Hematopoietic multipotent progenitor cell treated with erythropoietin and hydrocortisone succinate and interleukin-3 and kit ligand, for 8 days (in vitro differentiated cells): ENCODE results near the gene NPB.

Experiments used
- DNase-seq: peaks from one replicate; pipeline ENCODE4 v3.0.0-alpha.2; 2015

The NPB gene

DNA sequence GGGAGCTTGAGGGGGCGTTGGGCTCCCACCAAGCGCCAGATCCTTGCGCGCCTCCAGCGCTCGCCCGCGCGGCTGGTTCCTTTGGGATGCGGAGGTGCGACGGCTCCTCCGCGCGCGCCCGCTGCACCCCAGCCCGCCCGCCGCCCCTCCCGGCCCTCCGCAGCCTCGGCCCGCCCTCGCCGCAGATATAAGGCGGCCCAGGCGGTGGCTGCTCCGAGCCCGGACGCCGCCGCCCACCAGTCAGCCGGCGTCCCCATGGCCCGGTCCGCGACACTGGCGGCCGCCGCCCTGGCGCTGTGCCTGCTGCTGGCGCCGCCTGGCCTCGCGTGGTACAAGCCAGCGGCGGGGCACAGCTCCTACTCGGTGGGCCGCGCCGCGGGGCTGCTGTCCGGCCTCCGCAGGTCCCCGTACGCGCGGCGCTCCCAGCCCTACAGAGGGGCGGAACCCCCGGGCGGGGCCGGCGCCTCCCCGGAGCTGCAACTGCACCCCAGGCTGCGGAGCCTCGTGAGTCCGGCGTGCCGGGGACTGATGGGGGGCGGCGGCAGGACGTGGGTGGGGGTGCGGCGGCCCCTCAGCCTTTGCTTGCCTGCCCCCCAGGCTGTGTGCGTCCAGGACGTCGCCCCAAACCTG lies at the start of gene NPB:
Gene NPB, plus strand, starts transcription at position 216 of the 630 bp plus-strand sequence. Its CDS starts 40 bp downstream, at position 256.
- peak; percentile 57 for DNase-seq

DNA sequence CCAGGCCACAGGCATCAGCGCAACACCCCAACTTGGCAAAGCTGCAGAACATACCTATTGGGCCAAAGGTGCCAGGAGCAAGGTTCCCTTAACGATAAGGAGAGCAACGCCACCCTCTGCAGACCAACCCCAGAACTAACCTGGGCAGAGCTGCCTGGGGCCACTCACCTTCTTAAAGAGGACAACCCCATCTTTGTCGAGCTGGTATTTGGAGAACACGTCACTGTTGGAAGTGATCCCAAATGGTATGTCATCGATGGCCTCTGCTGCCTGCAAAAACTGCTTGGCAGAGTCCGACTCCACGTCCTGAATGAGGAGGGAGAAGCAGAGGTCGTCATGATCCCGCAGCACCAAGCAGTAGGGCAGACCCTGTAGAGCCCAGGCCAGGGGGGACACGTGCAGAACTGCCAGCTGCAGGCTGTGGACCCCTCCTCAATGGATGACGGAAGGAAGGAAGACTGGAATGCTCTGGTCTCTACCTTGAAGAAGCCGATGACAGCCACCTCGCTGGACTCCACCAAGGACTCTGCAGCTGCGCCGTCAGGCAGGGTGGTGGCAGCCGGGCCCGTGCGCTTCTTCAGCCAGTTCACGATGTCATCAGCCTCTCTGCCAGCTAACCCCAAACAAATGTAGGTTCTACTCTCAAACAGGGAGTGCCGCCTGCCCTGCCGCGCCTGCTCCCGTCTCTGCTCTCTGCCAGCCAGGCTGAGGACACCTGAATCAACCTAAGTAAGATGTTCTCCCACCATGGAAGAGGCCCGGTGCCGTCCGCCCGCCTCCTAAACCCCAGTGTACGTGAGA lies 46.9 kb upstream of the NPB start:
- no peak for DNase-seq

GRCh38 chr17:81858170-81858966 lies 43.7 kb upstream of the NPB start:
- DNase-seq: no peak

DNA sequence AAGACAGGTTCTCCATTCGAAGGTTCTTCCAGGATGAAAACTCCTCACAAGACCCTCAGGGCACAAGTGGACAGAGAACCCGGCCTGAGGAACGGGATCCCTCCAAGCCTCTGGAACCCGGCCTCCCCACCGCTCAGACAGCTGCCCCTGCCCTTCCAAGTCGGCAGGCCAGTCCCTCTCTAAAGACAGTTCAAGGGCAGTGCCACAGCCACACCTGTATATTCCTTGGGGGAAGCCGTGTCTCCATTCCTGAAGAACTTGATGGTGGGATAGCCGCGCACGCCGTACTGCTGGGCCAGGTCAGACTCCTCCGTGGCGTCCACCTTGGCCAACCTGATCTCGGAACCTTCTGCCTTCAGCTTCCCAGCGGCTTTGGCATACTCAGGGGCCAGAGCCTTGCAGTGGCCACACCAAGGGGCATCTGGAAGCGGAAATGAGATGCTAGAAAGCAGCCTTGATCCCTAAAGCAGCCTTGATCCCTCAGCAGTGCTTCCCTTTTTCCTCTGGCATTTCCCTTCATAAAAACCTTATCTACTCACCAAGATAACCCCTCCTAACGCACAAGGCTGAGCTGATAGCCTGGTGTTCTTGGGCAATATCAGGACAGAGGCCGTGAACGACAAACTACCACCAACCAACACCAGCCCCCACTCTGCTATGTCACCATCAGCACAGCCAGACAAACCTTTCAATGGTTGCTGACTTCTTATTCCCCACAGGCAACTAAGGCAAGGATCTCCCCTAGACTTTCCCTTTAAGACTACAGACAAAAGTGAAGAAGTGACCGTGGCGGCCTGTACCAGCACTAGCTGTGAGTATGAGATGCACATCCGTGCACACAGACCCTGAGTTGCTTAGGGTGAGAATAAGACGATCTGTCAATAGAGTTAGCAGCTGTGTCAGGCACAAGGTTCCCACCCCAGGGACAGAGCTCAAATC lies 42.8 kb upstream of the NPB start:
- peak; percentile 68 for DNase-seq

DNA sequence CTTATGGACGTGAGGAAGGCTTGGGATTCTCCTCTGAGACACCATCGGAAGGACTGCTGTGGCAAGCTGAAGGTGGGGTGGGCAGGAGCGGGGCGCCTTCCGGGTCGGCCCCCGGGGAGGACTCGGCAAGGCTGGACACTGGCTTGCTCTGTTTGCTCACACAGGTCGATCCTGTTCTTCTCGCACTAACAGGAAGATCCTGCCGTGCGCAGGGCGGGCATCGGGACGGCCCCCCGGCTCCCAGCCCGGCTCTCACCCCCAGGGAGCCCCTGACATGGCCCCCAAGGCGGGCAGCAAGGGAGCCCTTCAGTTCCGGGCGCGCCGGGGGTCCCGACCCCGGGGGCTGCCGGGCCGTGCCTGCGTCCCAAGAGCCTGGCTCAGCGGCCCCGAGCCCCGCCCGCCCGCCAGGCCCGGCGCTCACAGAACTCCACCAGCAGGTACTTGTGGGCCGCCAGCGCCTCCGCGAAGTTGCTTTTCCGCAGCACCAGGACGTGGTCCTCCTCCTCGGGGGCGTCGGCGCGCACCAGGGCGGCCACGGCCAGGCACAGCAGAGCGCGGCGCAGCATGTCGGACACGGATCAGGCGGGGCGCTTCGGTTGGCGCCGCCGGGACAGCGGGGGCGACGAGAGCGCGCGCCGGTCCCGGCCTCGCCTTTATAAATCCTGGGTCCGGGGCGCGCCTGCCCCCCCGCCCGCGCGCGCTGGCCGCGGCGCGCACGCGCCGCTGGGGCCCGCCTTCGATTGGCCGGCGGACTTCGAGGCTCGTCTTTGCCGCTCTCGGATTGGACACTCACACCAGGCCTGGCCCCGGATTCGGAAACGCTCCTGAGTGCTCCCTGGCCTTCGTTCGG lies 41.9 kb upstream of the NPB start, which contains the start of gene P4HB:
Gene P4HB, minus strand, starts transcription at position 630 of the 850 bp plus-strand sequence. Its CDS starts 64 bp downstream, at position 566.
- DNase-seq: no peak

DNA sequence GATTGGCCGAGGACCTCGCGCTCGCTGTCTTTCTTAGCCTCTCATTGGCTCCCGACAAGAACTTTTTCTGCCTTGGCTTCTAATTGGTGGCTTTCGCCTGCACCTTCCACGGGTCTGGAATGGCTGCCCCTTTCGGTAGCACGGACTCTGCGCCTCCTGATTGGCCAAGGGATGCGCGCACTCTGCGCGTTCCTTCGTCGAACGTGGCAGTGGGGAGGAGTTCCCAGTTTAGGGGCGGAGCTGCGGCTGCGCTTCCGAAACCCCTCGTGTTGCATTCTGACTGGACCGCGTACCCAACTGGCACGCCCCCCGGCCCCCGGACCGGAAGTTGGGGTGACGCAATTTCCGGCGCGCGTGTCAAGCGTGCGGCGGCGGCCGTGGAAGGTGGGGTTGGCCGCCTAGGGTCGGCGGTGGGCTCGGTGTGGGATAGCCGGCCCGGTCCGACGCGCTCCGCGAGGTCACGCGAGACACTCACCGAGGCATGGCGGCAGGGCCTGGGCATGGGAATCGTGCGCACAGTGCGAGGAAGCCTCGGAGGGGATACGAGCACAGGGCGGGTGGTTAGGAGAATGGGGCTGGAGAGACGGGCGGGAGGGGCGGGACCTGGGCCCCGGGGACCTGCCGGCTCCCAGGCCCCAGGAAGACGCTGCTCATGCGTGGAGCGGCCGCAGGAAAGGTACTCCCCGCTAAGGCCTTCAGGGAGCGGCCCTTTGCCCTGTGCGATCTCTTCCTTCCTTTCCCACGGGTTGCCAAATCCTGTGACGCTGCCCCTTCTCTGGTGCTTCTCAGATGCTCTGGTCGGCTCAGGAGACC lies 41.1 kb upstream of the NPB start:
- DNase-seq: peak; percentile 100

- DNase-seq: no peak
Observed at GRCh38 chr17:81863123-81863675, 38.8 kb upstream of the NPB start.

GRCh38 chr17:81863833-81864768 lies 37.9 kb upstream of the NPB start:
- no peak for DNase-seq

GRCh38 chr17:81865358-81865732 lies 36.7 kb upstream of the NPB start:
- no peak for DNase-seq

DNA sequence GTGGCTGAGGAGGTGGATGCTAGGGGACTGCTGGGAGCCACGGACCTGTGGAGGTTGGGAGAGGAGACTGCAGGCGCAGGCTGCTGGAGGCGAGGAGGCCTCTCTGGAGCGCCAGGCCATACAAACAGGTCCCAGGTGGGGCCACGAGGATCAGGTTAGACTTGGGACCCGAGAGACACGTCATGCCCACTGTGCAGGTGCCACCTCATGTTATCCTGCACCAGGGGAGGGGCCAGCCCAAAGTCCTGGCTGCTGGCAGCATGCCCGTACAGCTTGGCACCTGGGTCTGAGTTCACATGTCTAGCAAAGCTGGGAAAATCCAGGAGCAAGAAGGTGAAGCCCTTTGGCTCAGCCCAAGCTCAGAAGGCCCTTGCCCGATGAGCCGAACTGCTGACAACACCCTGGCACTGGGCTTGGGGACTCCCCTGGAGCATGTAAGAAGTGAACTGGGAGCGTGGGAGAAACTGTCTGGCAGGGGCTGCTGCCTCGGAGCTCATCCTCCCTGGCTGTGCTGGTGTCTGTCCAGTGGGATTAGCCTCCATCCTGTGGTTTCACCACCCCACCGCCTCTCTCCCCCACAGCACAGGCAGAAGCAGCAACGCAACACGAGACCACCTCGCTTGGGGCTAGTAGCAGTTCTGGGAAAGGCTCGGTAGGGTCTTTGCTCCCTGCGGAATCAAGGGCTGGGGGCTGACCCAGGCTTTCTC lies 36.2 kb upstream of the NPB start:
- no peak for DNase-seq

- DNase-seq: no peak
Observed at GRCh38 chr17:81866440-81867169, 35.4 kb upstream of the NPB start.

DNA sequence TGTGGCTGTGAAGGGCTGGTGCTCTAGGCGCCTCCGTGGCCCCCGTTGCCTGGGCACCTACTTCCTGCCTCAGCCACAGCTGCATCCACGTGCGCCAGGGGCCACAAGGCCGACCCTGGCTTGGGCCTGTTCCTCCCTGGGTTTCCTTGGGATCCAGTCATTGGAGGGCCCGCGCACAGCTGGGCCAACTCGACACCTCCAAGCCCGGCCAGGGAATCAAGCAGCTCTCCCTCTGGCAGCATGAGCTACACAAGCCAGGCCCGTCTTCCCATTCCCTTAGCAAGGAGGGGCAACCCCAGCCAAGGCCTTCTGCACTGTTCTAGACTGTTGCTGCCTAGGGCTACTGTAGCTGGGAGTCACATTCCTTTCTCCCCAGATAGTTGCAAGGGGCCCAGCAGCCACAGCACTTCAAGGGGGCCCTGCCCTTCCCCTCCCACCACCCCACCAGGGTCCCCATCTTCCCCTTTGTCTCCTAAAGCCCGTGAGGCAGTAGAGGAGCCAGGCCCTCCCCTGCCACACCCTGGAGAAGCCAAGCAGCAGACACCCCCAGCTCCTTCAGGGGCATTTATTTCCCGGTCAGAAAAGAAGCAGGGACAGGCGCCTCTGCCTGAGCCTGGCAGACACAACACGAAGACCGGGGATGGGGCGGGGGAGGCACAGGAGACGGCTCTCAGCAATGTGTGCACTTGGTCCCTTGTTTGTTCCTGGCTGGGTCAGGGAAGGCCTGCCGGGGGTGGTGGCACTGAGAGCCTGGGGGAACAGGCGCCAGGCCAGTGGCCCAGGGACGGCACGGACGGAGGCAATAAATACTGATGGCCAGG lies 34.7 kb upstream of the NPB start:
- DNase-seq: peak; percentile 42

DNA sequence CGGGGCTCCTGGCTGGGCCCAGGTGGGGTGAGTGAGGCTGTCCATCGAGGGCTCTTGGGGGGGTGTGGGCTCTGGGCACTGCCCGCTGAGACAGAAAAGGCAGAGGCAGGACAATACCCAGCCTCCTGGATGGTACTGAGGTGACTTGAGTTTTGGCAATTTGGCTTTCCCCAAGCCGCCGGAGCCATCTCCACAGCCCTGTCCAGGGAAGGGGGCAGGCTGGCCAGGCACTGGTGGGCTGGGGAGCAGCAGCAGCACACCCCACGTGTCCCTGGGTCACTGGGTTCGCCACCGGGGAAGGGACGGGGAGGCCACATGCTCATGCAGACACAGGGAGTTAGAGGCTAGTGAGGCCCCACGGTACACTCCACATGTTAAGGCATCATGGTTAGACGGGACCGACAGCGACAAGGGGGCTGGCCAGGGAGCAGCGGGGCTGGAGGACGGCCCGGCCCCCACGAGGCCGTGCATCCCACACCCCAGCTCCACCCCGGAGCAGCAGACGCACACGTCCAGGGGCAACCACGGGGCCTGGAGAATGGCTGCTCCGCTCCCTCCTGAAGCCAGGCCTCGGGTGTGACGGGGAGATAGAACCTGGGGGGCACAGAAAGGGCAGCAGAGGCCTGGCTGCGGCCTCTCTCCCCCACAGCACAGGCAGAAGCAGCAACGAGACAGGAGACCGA lies 33.9 kb upstream of the NPB start:
- no peak for DNase-seq

DNA sequence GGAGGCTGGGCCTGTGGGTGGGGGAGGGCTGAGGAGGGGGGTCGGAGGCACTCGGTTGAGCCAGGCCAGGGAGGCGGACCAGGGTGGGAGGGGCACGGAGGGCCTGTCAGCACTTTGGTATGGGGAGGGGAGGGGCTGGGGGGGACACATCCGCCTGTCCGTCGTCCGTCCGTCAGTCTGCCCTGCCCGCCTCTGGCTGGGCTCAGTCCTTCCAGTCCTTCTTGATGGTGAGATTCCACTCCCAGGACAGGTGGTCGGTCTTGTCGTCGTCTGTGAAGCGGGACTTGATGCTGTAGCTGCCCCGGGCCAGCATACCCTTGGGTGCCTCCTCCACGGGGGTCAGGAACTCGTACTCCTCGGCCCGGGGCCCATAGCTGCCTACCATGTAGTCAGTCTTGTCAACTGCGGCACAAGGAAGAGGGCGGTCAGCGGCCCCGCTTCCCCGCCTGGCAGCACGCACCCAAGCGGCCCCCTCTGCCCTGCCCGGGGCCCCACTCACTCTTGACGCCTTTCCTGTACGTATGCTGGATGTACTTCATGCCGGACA lies 33.3 kb upstream of the NPB start:
- DNase-seq: no peak

- no peak for DNase-seq
Observed at GRCh38 chr17:81869221-81870130, 32.6 kb upstream of the NPB start.
